Measurements from ENCODE around the gene NDUFS7. TPM values are rescaled to one million over a fixed set of nuclear protein-coding genes. Genes with fewer than 3 reads are reported as not detected.

Gene NDUFS7
- total RNA-seq (100 to 1,000 TPM; 248 to 446 (median 377) TPM), polyA plus RNA-seq (100 to 1,000 TPM; 307 to 498 TPM)
- long read RNA-seq, donor 1, transcript NDUFS7-202 (7 exons, 2,818 nt) = minor isoform, 33 of 501 reads
- long read RNA-seq, donor 1, transcript NDUFS7-210 (8 exons, 1,743 nt) = minor isoform, 33 of 501 reads
- long read RNA-seq, donor 1, transcript NDUFS7-217 (1 exons, 3,743 nt) = minor isoform, 58 of 501 reads
- long read RNA-seq, donor 1, transcript NDUFS7-201 (8 exons, 1,039 nt) = major isoform, 288 of 501 reads
- long read RNA-seq, donor 1, partial matches to known transcripts = 75 of 501 reads
- long read RNA-seq, donor 1, other reads (novel, unspliced or antisense) = 8 of 501 reads
- long read RNA-seq, donor 2, transcript NDUFS7-202 (7 exons, 2,818 nt) = minor isoform, 30 of 680 reads
- long read RNA-seq, donor 2, transcript NDUFS7-201 (8 exons, 1,039 nt) = major isoform, 384 of 680 reads
- long read RNA-seq, donor 2, transcript NDUFS7-210 (8 exons, 1,743 nt) = minor isoform, 43 of 680 reads
- long read RNA-seq, donor 2, transcript NDUFS7-217 (1 exons, 3,743 nt) = minor isoform, 92 of 680 reads
- long read RNA-seq, donor 2, partial matches to known transcripts = 98 of 680 reads
- long read RNA-seq, donor 2, other reads (novel, unspliced or antisense) = 24 of 680 reads
- long read RNA-seq, donor 3, transcript NDUFS7-210 (8 exons, 1,743 nt) = major isoform, 187 of 535 reads
- long read RNA-seq, donor 3, transcript NDUFS7-217 (1 exons, 3,743 nt) = minor isoform, 37 of 535 reads
- long read RNA-seq, donor 3, transcript NDUFS7-202 (7 exons, 2,818 nt) = minor isoform, 53 of 535 reads
- long read RNA-seq, donor 3, transcript NDUFS7-201 (8 exons, 1,039 nt) = minor isoform, 115 of 535 reads
- long read RNA-seq, donor 3, partial matches to known transcripts = 97 of 535 reads
- long read RNA-seq, donor 3, other reads (novel, unspliced or antisense) = 30 of 535 reads

DNA sequence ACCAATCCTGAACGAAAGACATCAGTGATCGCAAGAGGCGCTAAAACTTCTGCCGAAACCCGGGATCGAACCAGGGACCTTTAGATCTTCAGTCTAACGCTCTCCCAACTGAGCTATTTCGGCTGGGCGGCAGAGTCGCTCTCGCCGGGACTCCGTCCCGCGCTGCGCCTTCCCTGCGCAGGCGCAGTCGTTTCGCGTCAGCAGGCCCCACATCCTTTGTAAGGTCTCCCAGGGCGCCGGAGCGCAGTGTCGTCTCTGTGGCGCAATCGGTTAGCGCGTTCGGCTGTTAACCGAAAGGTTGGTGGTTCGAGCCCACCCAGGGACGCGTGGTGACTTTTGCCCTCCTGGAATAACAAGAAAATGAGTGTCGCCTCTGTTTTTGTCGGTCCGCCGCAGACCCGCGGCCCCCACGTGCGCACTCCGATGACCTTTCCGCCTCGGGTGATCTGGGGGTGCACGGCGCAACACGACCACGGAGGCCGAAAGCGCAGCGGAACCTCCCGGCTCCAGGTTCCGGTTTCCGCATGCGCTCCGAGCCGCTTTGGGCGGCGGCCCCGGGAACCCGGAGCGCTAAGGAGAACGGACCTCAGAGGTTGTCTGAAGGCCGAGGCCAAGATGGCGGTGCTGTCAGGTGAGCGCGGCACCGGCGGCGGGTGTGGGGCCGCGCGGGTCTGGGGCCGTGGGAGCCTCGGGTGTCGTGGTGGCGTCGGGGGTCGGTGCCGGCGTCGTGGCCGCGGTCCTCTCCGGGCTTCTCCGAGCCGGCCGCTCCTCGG, at the start of gene NDUFS7:
TSS of gene NDUFS7 (plus strand) at position 596 of the 773 bp plus-strand sequence. CDS start at position 616, 20 bp downstream.
- TF ChIP-seq, protein P1, sequence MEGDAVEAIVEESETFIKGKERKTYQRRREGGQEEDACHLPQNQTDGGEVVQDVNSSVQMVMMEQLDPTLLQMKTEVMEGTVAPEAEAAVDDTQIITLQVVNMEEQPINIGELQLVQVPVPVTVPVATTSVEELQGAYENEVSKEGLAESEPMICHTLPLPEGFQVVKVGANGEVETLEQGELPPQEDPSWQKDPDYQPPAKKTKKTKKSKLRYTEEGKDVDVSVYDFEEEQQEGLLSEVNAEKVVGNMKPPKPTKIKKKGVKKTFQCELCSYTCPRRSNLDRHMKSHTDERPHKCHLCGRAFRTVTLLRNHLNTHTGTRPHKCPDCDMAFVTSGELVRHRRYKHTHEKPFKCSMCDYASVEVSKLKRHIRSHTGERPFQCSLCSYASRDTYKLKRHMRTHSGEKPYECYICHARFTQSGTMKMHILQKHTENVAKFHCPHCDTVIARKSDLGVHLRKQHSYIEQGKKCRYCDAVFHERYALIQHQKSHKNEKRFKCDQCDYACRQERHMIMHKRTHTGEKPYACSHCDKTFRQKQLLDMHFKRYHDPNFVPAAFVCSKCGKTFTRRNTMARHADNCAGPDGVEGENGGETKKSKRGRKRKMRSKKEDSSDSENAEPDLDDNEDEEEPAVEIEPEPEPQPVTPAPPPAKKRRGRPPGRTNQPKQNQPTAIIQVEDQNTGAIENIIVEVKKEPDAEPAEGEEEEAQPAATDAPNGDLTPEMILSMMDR (IDR thresholded peaks at IDR 0.05) = peak in 3 of 9 donors; percentile 14 to 21 (median 18)
- Histone ChIP-seq H3K36me3 (peaks cover 0 to 24% (median 0%) of the 10 kb centered on the region in 9 donors), H3K4me1 (peaks cover 13 to 56% (median 42%) of the 10 kb centered on the region in 9 donors), H3K27me3 (no peaks in the 10 kb centered on the region), H3K4me3 (peak within 1 kb of the TSS; percentile 76 to 100 (median 94)), H3K9me3 (no peaks in the 10 kb centered on the region), H3K27ac (peak within 1 kb of the TSS; percentile 64 to 99 (median 97))
- intact Hi-C loops (cut with DNase I) = loop anchor here in 2 of 10 donors (1.0 to 5.0 kb wide), 3 partner anchors 23 to 106 kb away; partner anchors contain the start of genes FAM174C (in 2 of the 2) and DAZAP1 (in 1 of the 2)
- DNase-seq (peak; percentile 88 to 90), ATAC-seq (peak; percentile 85 to 93 (median 88))
- 0 to 1% methylated on average over 90 of the region's 90 CpGs for WGBS, 2 donors

DNA sequence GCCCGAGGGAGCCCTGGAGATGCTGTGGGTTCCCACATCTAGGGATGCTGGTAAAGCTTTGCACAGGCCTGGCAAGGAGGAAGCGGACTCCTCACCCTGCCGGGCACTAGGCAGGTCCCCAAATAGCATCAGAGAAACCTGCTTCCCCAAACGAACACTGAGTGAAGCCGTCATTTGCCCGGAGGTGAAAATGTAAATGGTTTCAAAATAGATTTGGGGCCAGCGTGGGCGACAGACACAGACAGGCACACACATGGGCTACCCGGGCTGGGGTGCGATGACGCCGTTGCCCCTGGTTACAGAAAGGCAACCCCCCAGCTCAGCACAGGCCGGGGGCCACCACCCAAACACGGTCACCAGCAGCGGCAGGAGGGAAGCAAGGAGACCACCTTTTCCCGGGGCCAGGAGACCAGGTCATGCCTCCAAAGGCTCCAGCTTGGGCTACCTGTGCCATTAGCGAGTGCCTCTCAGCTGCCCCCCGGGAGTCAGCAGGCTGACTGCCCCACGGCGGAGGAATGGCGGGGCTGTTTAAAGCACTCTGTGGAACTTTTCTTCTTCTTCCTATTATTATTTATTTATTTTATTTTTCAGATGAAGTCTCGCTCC, 47.5 kb upstream of the NDUFS7 start:
- Histone ChIP-seq H3K4me3 (no peak overlapping the region), H3K4me1 (peaks cover 0 to 3% (median 0%) of the 10 kb centered on the region in 9 donors), H3K9me3 (no peaks in the 10 kb centered on the region), H3K27ac (no peak overlapping the region), H3K27me3 (peaks cover 0 to 18% (median under 1%) of the 10 kb centered on the region in 7 donors), H3K36me3 (no peaks in the 10 kb centered on the region)
- intact Hi-C loops (cut with DNase I) = no loop called here
- ATAC-seq (no peak), DNase-seq (no peak)
- TF ChIP-seq, protein P1 (IDR thresholded peaks at IDR 0.05) = no peak
- 88 to 89% methylated on average over 22 of the region's 22 CpGs for WGBS, 2 donors

DNA sequence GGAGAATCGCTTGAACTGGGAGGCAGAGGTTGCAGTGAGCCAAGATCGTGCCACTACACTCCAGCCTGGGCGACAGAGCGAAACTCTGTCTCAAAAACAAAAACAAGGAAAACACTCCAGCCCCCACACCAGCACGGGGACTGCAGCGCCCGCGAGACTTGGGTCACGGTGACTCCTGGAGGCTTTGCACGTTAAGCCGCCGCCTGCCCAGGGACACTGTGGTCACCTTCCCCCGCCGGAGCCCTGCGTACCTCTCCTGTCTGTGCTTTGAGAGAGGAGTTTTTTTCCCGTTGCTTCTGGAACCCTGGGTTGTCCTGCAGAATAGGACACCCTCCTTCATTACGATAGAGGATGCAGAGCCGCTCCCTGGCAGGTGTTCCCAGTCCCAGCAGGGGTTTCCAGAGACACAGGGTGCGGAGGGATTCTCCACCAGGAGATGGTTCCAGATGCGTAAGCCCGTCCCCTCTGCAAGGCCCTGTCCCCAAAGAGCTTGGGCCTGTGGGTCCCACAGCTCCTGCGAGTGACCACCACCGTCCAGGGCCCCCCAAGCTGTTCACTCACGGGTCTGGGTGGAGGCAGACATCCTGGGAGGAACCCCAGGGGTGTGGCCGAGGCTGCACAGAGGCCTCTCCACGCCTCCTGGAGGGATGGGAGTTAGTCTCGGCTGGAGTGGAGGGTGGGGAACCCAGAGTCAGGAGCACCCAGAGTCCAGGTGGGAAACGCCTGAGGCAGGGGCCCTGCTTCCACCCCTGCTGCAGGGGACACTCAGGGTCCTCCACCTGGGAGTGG, 42.8 kb upstream of the NDUFS7 start:
- DNase-seq (no peak), ATAC-seq (peak in 1 of 8 donors; percentile 55)
- intact Hi-C loops (cut with DNase I) = no loop called here
- H3K9me3 ChIP-seq = no peaks in the 10 kb centered on the region
- no peaks in the 10 kb centered on the region for H3K4me1 ChIP-seq
- H3K27ac ChIP-seq = no peak overlapping the region
- no peak overlapping the region for H3K4me3 ChIP-seq
- WGBS, 2 donors = 75 to 82% methylated on average over 28 of the region's 28 CpGs
- H3K27me3 ChIP-seq = peaks cover 0 to 6% (median 0%) of the 10 kb centered on the region in 7 donors
- H3K36me3 ChIP-seq = no peaks in the 10 kb centered on the region
- TF ChIP-seq, protein P1 (IDR thresholded peaks at IDR 0.05) = no peak

Measured in heart right ventricle (tissue), 16 donors.